Inferior parietal cortex (tissue), 1 donor: ENCODE measurements around the gene FGD5.

Experiments used
- DNase-seq: peaks from one replicate; pipeline ENCODE4 v3.0.0-alpha.2; 2016; ENCODE audit errors: extremely low spot score

Gene FGD5

DNA sequence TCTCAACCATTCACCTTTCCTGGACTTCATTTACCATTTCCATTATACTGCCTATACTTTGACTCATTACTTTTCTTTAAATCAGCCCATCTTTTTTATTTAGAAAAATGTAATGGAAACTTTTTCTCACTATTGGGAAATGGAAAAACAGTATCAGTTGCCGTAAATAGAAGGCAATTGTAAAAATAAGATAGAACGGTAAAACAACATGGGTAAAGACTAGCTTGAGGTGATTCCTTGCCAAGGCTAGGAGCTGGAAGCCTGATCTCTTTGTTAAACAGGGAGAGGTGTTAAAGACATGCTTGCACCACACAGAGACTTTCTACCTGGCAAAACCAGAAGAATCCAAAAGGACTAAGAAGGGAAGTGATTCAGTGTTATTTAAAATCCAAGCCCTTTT lies 5.9 kb downstream of the FGD5 start:
- no peak for DNase-seq

DNA sequence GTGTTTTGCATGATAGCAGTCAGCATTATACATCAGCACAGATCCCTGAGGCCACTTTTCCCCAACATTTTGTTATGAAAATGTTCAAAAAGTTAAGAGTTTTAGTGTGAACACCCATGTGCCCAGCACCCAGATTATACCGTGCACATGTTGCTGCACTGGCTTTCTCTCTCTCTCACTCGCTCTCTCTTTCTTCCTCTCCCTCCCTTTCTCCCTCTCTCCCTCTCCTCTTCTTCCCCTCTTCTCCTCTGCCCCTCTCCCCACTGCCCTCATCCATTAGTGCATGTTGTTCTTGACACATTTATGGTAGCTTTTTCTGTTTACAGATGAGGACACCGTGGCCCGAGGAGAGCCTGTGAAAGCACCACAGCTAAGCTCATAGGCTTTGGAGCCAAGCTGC lies 7.3 kb downstream of the FGD5 start:
- DNase-seq: no peak

GRCh38 chr3:14827776-14828175 lies 9.0 kb downstream of the FGD5 start:
- DNase-seq: no peak

- no peak for DNase-seq
These were observed 11.0 kb downstream of the FGD5 start for GRCh38 chr3:14829811-14830210.

- no peak for DNase-seq
These were observed 13.2 kb downstream of the FGD5 start for GRCh38 chr3:14831916-14832450.

DNA sequence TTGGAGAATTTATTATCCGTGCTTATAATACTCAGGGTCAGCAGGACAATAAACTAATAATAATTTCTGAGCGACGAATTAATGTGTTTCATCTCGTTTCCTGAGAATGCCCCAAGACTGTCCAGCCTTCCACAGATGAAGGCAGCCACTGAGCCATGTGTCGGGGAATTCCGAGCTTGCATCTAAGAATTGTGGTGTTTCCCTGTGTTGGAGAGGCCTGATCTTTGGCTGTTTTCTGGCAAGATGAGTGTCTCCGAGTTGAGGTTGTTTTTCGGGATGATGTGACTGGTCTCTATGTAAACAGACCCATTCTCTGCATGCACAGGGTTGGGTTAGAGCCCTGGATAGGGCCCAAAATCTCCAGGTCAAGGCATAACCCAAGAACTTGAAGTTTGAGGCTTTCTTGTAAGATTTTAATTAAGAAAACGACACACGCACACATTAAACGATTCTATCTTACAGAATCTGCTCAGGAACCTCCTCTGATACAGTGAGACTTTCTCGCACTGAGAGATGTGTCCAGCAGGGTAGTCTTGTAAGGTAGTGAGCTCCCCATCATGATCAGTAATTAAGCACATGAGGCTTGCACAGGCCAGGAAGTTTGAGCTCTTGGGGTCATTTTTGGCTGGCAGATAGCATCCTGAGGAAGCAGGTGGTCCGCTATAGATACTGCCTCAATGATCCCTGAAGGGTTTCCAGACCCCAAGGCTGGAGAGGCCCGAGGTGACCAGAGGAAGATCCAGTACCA lies 14.4 kb downstream of the FGD5 start:
- no peak for DNase-seq

DNA sequence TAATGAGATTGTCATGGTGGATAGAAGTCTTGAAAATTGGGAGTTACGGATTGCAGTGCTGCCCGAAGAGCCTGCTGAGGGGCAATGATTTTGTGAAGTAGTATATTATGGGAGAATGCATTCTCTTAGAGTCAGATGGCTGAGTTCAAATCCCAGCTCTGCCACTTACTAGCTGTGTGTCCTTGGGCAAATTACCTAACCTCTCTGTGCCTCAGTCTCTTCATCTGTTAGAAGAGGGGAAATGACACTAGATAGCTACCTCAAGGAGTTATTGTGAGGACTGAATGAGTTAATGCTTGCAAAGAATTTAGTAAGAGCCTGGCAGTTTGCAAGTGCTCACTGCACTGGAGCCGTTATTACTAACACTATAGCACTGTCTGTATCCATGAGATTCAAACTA lies 15.4 kb downstream of the FGD5 start:
- DNase-seq: no peak

GRCh38 chr3:14834807-14835466 lies 16.2 kb downstream of the FGD5 start:
- DNase-seq: no peak

DNA sequence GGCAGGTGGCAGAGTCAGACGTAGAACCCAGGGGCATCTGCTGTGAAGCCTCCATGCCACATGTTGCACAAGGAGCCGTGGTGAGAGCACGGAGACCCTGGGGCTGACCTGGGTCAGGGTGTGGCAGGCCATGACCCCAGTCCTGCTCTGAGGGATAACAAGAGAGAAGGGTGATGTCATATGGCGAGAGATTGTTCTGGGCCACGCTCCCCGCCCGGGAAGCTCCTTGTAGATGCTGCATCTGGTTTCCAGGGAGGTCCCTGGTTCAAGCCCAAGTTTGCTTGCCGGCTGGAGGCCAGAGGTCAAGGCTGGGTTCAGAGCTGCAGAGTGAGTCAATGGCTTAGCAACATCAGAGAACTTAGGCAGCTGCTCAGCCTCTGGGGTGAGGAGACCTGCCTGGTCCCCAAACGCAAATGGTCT lies 17.3 kb downstream of the FGD5 start:
- no peak for DNase-seq

- DNase-seq: no peak
These were observed 18.6 kb downstream of the FGD5 start for GRCh38 chr3:14837186-14837877.

- no peak for DNase-seq
These were observed 19.1 kb downstream of the FGD5 start for GRCh38 chr3:14837878-14838258.

DNA sequence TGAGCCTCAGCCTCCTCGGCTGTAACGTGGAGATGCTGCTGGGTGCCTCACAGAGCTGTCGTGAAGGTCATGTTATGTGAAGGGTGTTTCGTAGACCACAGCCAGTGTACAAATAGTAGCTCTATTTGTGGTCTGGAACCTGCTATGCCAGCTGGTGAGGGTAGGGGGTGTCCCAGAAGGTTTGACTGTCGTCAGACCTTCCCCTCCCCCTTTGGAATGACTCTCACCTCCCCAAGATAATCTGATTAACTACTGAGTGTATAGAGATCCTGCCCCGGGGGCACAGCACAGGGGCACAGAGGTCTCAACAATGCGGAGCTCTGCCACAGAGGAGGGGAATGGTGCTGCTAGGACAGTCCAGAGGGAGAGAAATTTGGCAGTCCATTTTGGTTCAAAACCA lies 20.5 kb downstream of the FGD5 start:
- DNase-seq: no peak

DNA sequence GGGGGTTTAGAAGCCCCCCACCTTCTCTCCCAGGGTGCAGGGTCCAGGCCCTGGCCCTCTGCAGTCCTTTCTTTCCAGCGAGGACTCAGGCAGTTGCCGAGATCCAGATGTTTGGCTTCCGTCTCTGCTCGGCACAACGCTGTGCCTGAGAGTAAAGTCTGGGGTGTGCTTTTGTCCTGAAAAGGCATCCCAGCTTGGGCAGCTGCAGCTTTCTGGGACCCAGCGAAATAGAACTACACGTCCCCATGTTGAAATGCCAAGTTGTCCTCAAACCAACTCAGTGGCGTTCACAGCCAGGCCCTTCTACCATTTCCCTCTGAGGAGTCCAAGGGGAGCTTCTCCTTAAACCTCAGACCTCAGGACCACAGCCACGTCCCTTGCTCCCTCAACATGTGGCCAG lies 23.1 kb downstream of the FGD5 start:
- DNase-seq: no peak

- no peak for DNase-seq
These were observed 23.5 kb downstream of the FGD5 start for GRCh38 chr3:14842277-14842676.

GRCh38 chr3:14843321-14843720 lies 24.6 kb downstream of the FGD5 start:
- no peak for DNase-seq

DNA sequence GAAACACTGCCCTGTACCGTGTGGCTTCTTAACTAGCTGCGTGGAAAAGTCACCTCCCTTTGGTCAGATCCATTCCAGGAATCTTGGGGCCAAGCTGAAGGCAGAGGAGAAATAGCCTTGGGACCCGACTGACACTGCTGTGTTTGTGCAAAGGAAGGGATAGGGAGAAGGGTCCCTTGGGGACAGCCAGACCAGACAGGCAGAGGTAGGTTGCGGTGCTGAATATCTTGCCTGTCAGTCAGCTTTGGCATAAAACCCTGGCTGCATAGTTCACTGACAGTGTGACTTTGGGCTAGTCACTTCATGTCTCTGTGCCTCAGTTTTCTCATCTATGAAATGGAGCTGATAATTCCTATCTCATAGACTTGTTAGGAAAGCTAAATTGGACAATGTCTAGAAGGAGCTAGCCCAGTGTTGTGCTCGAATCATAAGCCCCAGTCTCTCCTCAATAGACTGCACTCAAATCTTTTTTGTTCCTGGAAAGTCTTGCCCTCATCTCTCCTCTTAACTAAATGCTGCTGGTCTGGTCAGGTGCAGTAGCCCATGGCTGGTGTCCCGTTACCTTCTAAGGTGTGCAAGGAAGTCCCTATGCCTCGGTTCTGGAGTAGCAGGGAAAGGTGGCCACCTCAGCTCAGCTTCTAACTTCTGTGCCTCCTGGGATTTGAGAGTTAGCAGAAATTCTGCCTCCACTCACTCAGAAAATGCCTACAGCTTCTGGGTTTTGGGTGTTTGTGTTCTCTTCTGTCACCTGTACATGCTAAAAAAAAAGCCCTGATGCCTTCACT lies 25.8 kb downstream of the FGD5 start:
- no peak for DNase-seq

GRCh38 chr3:14845180-14845579 lies 26.4 kb downstream of the FGD5 start:
- DNase-seq: no peak

DNA sequence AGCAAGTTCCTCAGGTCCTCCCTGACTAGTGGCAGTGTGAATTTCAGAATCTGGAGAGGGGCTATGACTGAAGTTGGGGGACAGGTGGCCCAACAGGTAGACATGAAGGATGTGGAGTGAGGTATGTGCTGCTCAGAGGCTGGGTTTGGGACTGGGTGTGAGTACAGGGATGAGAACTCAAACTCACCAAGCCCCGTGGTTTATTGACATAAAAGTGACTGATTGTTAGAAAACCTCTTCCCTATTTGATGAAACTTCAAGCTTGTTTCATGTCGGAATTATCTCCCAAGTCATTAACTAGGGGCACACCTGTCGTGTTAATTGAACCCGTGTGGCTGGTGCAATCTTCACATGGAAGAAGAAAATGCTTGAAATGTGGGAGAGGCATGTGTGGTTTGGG lies 27.1 kb downstream of the FGD5 start:
- DNase-seq: no peak

DNA sequence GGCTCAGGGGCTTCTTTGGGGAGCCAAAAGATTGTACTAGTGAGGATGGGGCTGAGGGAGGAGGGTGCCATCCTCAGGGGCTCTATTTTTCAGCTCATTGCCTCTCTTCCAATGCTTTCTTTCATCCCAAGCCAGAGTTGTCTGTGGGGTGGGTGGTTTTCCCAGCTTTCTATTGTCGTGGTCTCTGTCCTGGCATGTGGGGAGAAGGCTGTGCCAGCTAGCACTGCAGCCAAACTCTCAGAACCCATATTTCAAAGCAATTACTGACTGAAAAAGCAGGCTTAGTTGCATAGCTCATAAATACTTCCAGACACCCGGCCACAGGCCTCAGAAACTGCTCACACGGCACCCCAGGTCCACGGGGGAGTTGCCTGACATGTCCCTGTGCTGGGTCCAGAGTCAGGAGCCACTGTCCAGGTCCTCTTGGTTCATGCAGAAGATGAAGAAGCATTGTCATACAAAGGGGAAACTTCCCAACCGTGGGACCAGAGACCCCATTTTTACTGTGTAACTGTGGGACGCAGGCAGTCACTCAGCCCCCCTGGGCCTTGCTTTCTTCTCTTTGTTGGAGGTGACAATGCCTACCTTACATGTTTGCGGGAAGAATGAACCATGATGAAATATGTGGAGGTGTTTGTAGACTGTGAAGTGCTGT lies 27.6 kb downstream of the FGD5 start:
- no peak for DNase-seq

GRCh38 chr3:14847613-14848541 lies 29.1 kb downstream of the FGD5 start:
- DNase-seq: no peak
